Psoas muscle (tissue), 8 donors: Measurements from ENCODE around the gene NOTO. TPM values are rescaled to one million over a fixed set of nuclear protein-coding genes. Genes with fewer than 3 reads are reported as not detected.
A peak's percentile ranks its signal among the peaks of the same experiment; 100 is the strongest.

Experiments
- ATAC-seq, 4 donors: fragments of 200-7000 bp; cut with Tn5 transposase; one replicate each; pipeline ENCODE4 v1.9.1; 2020; ENCODE audit warnings: moderate library complexity in 3 of 4, mild to moderate bottlenecking in 2 of 4
- DNase-seq, 2 donors: peaks; one replicate each; pipeline ENCODE4 v3.0.0-alpha.2; 2020
- H3K27ac ChIP-seq: fragments of 200-600 bp; one replicate; pipeline ENCODE4 v1.8.0; 2022
- H3K27me3 ChIP-seq, 3 donors: fragments of 200-600 bp in 1 of 3; one replicate each; pipeline versions ENCODE4 v1.6.1 to v1.8.0; 2013 to 2022; ENCODE audit warnings: low read length in 2 of 3, mild to moderate bottlenecking in 2 of 3, moderate library complexity in 1 of 3; ENCODE audit not compliant: insufficient read depth in 3 of 3
- H3K36me3 ChIP-seq, 2 donors: fragments of 200-600 bp in 1 of 2; one replicate each; pipeline versions ENCODE4 v1.6.1 to v1.8.0; 2013 to 2022; ENCODE audit warnings: low read depth in 1 of 2, mild to moderate bottlenecking in 1 of 2, moderate library complexity in 1 of 2; ENCODE audit not compliant: insufficient read depth in 1 of 2
- H3K4me1 ChIP-seq: fragments of 200-600 bp; one replicate; pipeline ENCODE4 v1.8.0; 2022
- H3K4me3 ChIP-seq: fragments of 200-600 bp; one replicate; pipeline ENCODE4 v1.8.0; 2022; ENCODE audit warnings: mild to moderate bottlenecking
- H3K9me3 ChIP-seq: fragments of 200-600 bp; one replicate; pipeline ENCODE4 v1.8.0; 2022
- WGBS, 3 donors: extraction: QIAGEN DNeasy Blood & Tissue Kit; methylation state at CpG; one replicate each; pipeline versions ENCODE4 v1.1.6 to v1.1.7; 2013; 5-methylcytosine and 5-hydroxymethylcytosine counted together
- intact Hi-C, 2 donors: fragments of 100-400 bp; cut with DNase I; formaldehyde crosslinking; loops; one replicate each; pipeline versions ENCODE4 v1.11.0 to v1.14.2; 2022
- polyA plus RNA-seq, 3 donors: library from polyadenylated mRNA; stranded (reverse); fragments of 200-250 nt; gene quantifications; one replicate each; pipeline ENCODE4 v1.2.3, GENCODE V29; 2013
- total RNA-seq, 4 donors: library from RNA; stranded (reverse); fragmentation: NEBNext Ultra II Directional in 2 of 4; extraction: Animal tissue kit (Norgen Biotek cat#: 25700) in 2 of 4; gene quantifications; one replicate each; pipeline versions ENCODE4 v1.2.1 to v1.2.4, GENCODE V29; 2021 to 2023
- TF ChIP-seq, protein P1 (sequence below): fragments of 200-600 bp; IDR thresholded peaks from one replicate; pipeline ENCODE4 v1.8.0; 2022; ENCODE audit warnings: antibody characterized with exemption
- donor health status: healthy with polysubstance abuse.
- donor health status: DM: no; HTN: no; CAD: no; lungs with moderate emphysema.
- donor health status: Bipolar disorder and iron deficiency.
- donor health status: healthy.
- donor health status: DM: yes; HTN: yes; CAD: no.
- donor health status: DM: no; HTN: no; CAD: no.
- donor health status: DM: no; HTN: no; CAD: no.
- donor health status: DM: yes; HTN: yes; CAD: no.

The NOTO gene
- total and polyA plus RNA-seq, 7 donors = not detected

DNA sequence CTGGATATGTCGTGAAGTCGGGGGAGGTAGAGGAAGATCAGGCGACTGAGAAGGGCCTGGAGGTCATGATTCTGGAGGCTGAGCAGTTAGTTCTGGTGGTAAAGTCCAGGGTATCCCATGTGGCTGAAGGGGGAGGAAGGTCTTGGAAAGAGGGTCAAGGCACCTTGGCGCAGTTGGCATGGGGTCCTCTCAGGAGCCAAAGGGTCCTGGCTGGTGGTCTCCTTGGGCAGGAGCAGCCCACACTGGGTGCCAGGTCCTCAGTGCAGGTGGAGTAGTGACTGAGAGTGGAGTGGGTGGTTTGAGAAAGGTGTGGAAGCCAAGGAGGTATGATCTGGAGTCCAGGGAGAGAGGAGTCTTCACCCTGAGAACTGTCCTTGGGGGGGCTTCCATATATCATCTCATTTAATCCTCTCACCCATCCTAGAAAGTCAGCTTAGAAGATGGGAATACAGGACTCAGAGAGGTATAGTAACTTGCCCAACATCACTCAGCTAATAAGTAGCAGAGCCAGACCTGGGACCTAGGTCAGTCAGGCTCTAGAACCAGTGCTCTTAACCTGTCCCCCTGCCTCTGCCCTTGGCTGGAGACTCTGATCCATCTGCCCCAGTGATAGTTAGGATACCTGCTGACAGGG, 57.4 kb downstream of the NOTO start:
- TF ChIP-seq, protein P1, sequence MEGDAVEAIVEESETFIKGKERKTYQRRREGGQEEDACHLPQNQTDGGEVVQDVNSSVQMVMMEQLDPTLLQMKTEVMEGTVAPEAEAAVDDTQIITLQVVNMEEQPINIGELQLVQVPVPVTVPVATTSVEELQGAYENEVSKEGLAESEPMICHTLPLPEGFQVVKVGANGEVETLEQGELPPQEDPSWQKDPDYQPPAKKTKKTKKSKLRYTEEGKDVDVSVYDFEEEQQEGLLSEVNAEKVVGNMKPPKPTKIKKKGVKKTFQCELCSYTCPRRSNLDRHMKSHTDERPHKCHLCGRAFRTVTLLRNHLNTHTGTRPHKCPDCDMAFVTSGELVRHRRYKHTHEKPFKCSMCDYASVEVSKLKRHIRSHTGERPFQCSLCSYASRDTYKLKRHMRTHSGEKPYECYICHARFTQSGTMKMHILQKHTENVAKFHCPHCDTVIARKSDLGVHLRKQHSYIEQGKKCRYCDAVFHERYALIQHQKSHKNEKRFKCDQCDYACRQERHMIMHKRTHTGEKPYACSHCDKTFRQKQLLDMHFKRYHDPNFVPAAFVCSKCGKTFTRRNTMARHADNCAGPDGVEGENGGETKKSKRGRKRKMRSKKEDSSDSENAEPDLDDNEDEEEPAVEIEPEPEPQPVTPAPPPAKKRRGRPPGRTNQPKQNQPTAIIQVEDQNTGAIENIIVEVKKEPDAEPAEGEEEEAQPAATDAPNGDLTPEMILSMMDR = no peak
- DNase-seq = no peak
- intact Hi-C loops = loop anchor here in 1 of 2 donors (5.0 kb wide), 1 partner anchor 98 kb away; no protein-coding TSS in a partner anchor
- no peaks in the 10 kb centered on the region for H3K4me1 ChIP-seq
- no peaks in the 10 kb centered on the region for H3K9me3 ChIP-seq
- peaks cover 0 to 5% of the 10 kb centered on the region in 2 donors for H3K36me3 ChIP-seq
- WGBS, 3 donors = 78 to 92% (median 80%) methylated on average over 4 of the region's 4 CpGs
- no peak overlapping the region for H3K4me3 ChIP-seq
- no peaks in the 10 kb centered on the region for H3K27me3 ChIP-seq
- ATAC-seq = peak in 1 of 4 donors; percentile 6
- H3K27ac ChIP-seq = no peak overlapping the region

GRCh38 chr2:73260338-73260984, 58.1 kb downstream of the NOTO start:
- Histone ChIP-seq H3K9me3 (no peaks in the 10 kb centered on the region), H3K27ac (no peak overlapping the region), H3K36me3 (no peaks in the 10 kb centered on the region), H3K4me1 (no peaks in the 10 kb centered on the region), H3K27me3 (no peaks in the 10 kb centered on the region), H3K4me3 (no peak overlapping the region)
- intact Hi-C loops = no loop called here
- peak; percentile 76 to 86 (median 80) for ATAC-seq
- WGBS, 3 donors = 26 to 28% (median 26%) methylated on average over 15 to 17 of the region's 17 CpGs
- TF ChIP-seq, protein P1 = peak; percentile 58
- peak; percentile 44 to 54 for DNase-seq

Other genes with a start within 250 kb of the NOTO start
- gene SFXN5, start 130.9 kb upstream of the NOTO start, total RNA-seq = 10 to 100 TPM in 3 of 4 donors, 1 to 10 TPM in 1; 5.8 to 17.1 (median 12.8) TPM
- gene SFXN5, start 130.9 kb upstream of the NOTO start, polyA plus RNA-seq = 10 to 100 TPM in 1 of 3 donors, 1 to 10 TPM in 2; 5.1 to 12.7 (median 8.7) TPM
- 10 to 100 TPM; 20.9 to 24.2 (median 23.1) TPM for gene RAB11FIP5, start 89.6 kb upstream of the NOTO start, total RNA-seq
- 10 to 100 TPM; 13.0 to 24.0 (median 23.9) TPM for gene RAB11FIP5, start 89.6 kb upstream of the NOTO start, polyA plus RNA-seq
- gene SMYD5, start 11.7 kb downstream of the NOTO start, total RNA-seq = 10 to 100 TPM; 17.1 to 23.0 (median 19.7) TPM
- 10 to 100 TPM; 14.7 to 42.0 (median 28.4) TPM for gene SMYD5, start 11.7 kb downstream of the NOTO start, polyA plus RNA-seq
- 10 to 100 TPM; 53.6 to 98.3 (median 63.7) TPM for gene PRADC1, start 30.7 kb downstream of the NOTO start, total RNA-seq
- gene PRADC1, start 30.7 kb downstream of the NOTO start, polyA plus RNA-seq = 100 to 1,000 TPM in 1 of 3 donors, 10 to 100 TPM in 2; 87.6 to 118 (median 99.9) TPM
- 100 to 1,000 TPM; 249 to 280 (median 268) TPM for gene CCT7, start 31.7 kb downstream of the NOTO start, total RNA-seq
- 100 to 1,000 TPM; 255 to 316 (median 288) TPM for gene CCT7, start 31.7 kb downstream of the NOTO start, polyA plus RNA-seq
- under 1 TPM; 0.15 to 0.46 (median 0.23) TPM for gene FBXO41, start 81.9 kb downstream of the NOTO start, total RNA-seq
- gene FBXO41, start 81.9 kb downstream of the NOTO start, polyA plus RNA-seq = under 1 TPM; 0.03 to 0.09 (median 0.07) TPM
- gene EGR4, start 91.0 kb downstream of the NOTO start, total RNA-seq = not detected
- gene EGR4, start 91.0 kb downstream of the NOTO start, polyA plus RNA-seq = not detected
- gene ALMS1, start 183.3 kb downstream of the NOTO start, total RNA-seq = 1 to 10 TPM; 5.9 to 8.2 (median 6.8) TPM
- 1 to 10 TPM; 3.7 to 6.2 (median 5.4) TPM for gene ALMS1, start 183.3 kb downstream of the NOTO start, polyA plus RNA-seq